Upper lobe of left lung (tissue), 6 donors: Measurements from ENCODE around the gene SOCS7. TPM values are rescaled to one million over a fixed set of nuclear protein-coding genes. Genes with fewer than 3 reads are reported as not detected.

Experiments
- ATAC-seq, 2 donors: fragments of 200-7000 bp; cut with Tn5 transposase; one replicate each; pipeline ENCODE4 v1.9.1; 2022; ENCODE audit warnings: mild to moderate bottlenecking in 2 of 2, moderate library complexity in 2 of 2; ENCODE audit not compliant: low FRiP score in 2 of 2
- DNase-seq, 2 donors: peaks; one replicate each; pipeline ENCODE4 v3.0.0-alpha.2; 2019 to 2020
- H3K27ac ChIP-seq, 4 donors: fragments of 200-600 bp; sonication (generic); one replicate each; pipeline ENCODE4 v1.5.1; 2016 to 2019
- H3K27me3 ChIP-seq, 4 donors: fragments of 200-600 bp; sonication (generic); one replicate each; pipeline ENCODE4 v1.5.1; 2017 to 2019
- H3K36me3 ChIP-seq, 4 donors: fragments of 200-600 bp; sonication (generic); one replicate each; pipeline ENCODE4 v1.5.1; 2016 to 2019
- H3K4me1 ChIP-seq, 4 donors: fragments of 200-600 bp; sonication (generic); one replicate each; pipeline ENCODE4 v1.5.1; 2018 to 2019
- H3K4me3 ChIP-seq, 4 donors: fragments of 200-600 bp; sonication (generic); one replicate each; pipeline ENCODE4 v1.5.1; 2017 to 2019; ENCODE audit warnings: mild to moderate bottlenecking in 2 of 4, moderate library complexity in 1 of 4
- H3K9me3 ChIP-seq, 4 donors: fragments of 200-600 bp; sonication (generic); one replicate each; pipeline ENCODE4 v1.5.1; 2018 to 2019
- EP300 ChIP-seq, 4 donors: sonication (generic); formaldehyde crosslinking; IDR thresholded peaks; one replicate each; pipeline ENCODE4 v1.5.1; 2017; ENCODE audit warnings: antibody characterized with exemption in 4 of 4, control low read depth in 2 of 4
- POLR2A ChIP-seq, 4 donors: fragments of 450-650 bp; IDR thresholded peaks; one replicate each; pipeline ENCODE4 v1.5.1; 2016 to 2017; ENCODE audit warnings: antibody characterized with exemption in 4 of 4, mild to moderate bottlenecking in 2 of 4
- POLR2AphosphoS5 ChIP-seq, 2 donors: sonication (generic); formaldehyde crosslinking; IDR thresholded peaks; one replicate each; pipeline ENCODE4 v1.5.1; 2017; ENCODE audit warnings: antibody characterized with exemption in 2 of 2
- WGBS, 2 donors: methylation state at CpG; one replicate each; pipeline ENCODE4 v1.1.5; 2017 to 2018; 5-methylcytosine and 5-hydroxymethylcytosine counted together
- total RNA-seq, 6 donors: library from RNA; depleted of rRNA in 4 of 6; stranded (reverse); fragments of >200 nt in 4 of 6; gene quantifications; one replicate each; pipeline versions ENCODE4 v1.1.0 to v1.2.1, GENCODE V29; 2016 to 2021
- TF ChIP-seq, protein P1 (sequence below), 6 experiments: fragments of 450-650 bp in 4 of 6; fragments of 200-600 bp in 2 of 6; sonication (generic) in 2 of 6; IDR thresholded peaks; one replicate each; pipeline ENCODE4 v1.5.1; 2016 to 2019; ENCODE audit warnings: antibody characterized with exemption in 6 of 6
- donor health status: DM: no; HTN: no; CAD: no; lungs with moderate emphysema.
- donor health status: DM: no; HTN: yes; CAD: no; lungs with severe emphysema.

The SOCS7 gene
- total RNA-seq, 6 donors from 2014 or later: 17.5 to 40.4 (median 23.3) TPM

DNA sequence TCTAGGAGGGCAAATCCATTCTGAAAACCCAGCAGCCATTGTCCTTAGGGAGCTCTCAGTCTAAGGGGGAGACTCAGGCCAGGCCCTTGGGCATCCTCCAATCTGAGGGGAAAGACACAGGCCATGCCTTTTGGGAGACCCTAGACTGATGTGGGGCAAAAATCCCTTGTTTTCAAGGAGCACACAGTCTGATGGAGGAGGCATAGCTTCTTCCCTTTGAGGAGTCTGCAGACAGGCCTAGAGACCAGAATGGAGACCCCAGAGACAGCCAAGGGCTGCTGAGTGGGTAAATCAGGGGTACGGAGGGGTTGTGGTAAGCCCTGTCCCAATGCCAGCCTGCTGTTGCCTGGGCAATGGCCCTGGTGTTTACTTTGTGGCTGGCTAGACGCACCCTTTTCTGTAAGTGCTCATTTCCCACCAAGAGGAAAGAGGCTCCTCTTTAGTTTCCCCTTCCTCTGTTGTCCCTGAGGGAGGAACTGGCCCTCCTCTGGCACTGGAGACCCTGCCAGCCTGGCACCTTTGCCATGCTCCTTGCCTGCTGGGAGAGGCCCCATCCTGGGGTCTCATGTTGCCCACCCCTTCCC lies 96.0 kb downstream of the SOCS7 start:
- Histone ChIP-seq H3K27ac (peak overlapping the region; percentile 65 to 89 (median 79)), H3K36me3 (no peaks in the 10 kb centered on the region), H3K4me1 (peaks cover 41 to 73% (median 55%) of the 10 kb centered on the region in 4 donors), H3K4me3 (no peak overlapping the region), H3K9me3 (no peaks in the 10 kb centered on the region), H3K27me3 (no peaks in the 10 kb centered on the region)
- DNase-seq (peak in 1 of 2 donors; percentile 60), ATAC-seq (no peak)
- peak in 1 of 2 donors; percentile 38 for TF ChIP-seq POLR2AphosphoS5 (IDR thresholded peaks at IDR 0.05)
- TF ChIP-seq POLR2A (IDR thresholded peaks at IDR 0.05): no peak
- TF ChIP-seq, protein P1, sequence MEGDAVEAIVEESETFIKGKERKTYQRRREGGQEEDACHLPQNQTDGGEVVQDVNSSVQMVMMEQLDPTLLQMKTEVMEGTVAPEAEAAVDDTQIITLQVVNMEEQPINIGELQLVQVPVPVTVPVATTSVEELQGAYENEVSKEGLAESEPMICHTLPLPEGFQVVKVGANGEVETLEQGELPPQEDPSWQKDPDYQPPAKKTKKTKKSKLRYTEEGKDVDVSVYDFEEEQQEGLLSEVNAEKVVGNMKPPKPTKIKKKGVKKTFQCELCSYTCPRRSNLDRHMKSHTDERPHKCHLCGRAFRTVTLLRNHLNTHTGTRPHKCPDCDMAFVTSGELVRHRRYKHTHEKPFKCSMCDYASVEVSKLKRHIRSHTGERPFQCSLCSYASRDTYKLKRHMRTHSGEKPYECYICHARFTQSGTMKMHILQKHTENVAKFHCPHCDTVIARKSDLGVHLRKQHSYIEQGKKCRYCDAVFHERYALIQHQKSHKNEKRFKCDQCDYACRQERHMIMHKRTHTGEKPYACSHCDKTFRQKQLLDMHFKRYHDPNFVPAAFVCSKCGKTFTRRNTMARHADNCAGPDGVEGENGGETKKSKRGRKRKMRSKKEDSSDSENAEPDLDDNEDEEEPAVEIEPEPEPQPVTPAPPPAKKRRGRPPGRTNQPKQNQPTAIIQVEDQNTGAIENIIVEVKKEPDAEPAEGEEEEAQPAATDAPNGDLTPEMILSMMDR (IDR thresholded peaks at IDR 0.05): no peak
- TF ChIP-seq EP300 (IDR thresholded peaks at IDR 0.05): peak in 2 of 4 donors; percentile 32 to 60
- 13 to 17% methylated on average over 1 to 2 of the region's 2 CpGs for WGBS, 2 donors

DNA sequence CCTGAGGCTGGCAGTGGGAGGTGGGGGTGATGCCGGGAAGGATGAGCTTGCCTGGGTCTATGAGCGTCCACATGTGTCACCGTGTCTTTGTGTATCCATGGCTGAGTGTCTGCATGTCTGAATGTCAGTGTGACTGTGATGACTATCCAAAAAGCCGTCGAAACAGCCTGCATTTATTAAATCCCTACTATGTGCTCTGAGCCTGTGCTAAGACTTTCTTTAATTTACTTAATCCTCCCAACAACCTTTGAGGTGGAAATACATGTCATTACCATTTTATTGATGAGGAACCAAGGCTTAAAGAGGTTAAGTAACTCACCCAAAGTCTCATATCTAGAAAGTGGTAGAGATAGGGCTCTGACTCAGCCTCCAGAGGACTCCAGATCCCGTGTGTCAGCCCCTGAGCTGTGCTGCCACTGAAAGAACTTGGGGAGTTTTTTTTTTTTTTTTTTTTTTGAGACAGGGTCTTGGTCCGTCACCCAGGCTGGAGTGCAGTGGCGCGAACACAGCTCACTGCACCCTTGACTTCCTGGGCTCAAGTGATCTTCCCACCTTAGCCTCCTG lies 96.6 kb downstream of the SOCS7 start:
- ATAC-seq (no peak), DNase-seq (no peak)
- WGBS, 2 donors: 66 to 68% methylated on average over 9 of the region's 9 CpGs
- peaks cover 48 to 75% (median 56%) of the 10 kb centered on the region in 4 donors for H3K4me1 ChIP-seq
- no peaks in the 10 kb centered on the region for H3K27me3 ChIP-seq
- H3K4me3 ChIP-seq: no peak overlapping the region
- TF ChIP-seq EP300 (IDR thresholded peaks at IDR 0.05) (no peak), POLR2A (IDR thresholded peaks at IDR 0.05) (no peak), POLR2AphosphoS5 (IDR thresholded peaks at IDR 0.05) (no peak)
- TF ChIP-seq, protein P1 (IDR thresholded peaks at IDR 0.05): no peak
- H3K36me3 ChIP-seq: no peaks in the 10 kb centered on the region
- H3K9me3 ChIP-seq: no peaks in the 10 kb centered on the region
- peak overlapping the region; percentile 65 to 89 (median 79) for H3K27ac ChIP-seq

DNA sequence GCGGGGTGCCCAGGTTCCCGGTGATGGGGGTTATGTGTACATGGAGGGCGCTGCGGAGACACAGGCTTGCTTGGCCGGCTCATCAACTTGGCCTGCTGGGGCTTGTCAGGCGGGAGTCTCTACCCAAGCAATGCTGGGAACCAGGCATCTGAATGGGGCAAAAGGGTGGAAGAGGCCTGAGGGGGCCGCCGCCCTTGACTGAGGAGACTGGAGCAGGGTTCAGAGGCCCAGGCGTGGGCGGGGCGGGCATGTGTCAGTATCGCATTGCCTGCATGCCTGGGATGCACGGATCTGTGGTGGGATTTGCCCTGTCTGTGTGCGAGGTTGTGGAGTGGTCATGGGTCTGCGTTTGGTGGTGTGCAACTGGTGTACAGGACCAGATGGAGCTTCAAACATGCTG lies 97.7 kb downstream of the SOCS7 start:
- no peaks in the 10 kb centered on the region for H3K9me3 ChIP-seq
- ATAC-seq (peak in 1 of 2 donors; percentile 1), DNase-seq (no peak)
- no peaks in the 10 kb centered on the region for H3K36me3 ChIP-seq
- no peaks in the 10 kb centered on the region for H3K27me3 ChIP-seq
- TF ChIP-seq POLR2AphosphoS5 (IDR thresholded peaks at IDR 0.05) (no peak), POLR2A (IDR thresholded peaks at IDR 0.05) (no peak), EP300 (IDR thresholded peaks at IDR 0.05) (no peak)
- TF ChIP-seq, protein P1 (IDR thresholded peaks at IDR 0.05): no peak
- 72 to 73% methylated on average over 12 to 14 of the region's 15 CpGs for WGBS, 2 donors
- H3K27ac ChIP-seq: peak overlapping the region; percentile 79 to 89 (median 84)
- peaks cover 45 to 73% (median 51%) of the 10 kb centered on the region in 4 donors for H3K4me1 ChIP-seq
- H3K4me3 ChIP-seq: no peak overlapping the region

DNA sequence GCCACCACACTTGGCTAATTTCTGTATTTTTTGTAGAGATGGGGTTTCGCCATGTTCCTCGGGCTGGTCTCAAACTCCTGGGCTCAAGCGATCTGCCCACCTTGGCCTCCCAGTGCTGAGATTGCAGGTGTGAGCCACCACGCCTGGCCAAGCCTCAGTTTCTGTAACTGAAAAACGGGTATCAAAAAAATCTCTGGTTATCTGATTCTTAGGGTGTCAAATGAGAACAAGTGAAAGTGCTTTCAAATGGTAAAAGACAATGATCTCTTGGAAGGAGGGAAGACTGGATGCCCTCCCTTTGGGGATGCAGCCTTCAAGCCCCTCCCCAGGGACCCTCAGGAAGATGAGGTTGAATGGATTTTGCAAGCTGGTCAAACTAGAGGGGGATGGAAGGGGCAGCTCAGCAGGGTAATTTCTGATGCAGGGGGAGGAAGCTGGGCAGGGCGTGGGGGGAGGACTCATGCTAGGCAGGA lies 98.9 kb downstream of the SOCS7 start:
- 61 to 73% methylated on average over 6 of the region's 6 CpGs for WGBS, 2 donors
- H3K27ac ChIP-seq: peak overlapping the region; percentile 79 to 89 (median 84)
- H3K9me3 ChIP-seq: no peaks in the 10 kb centered on the region
- TF ChIP-seq POLR2A (IDR thresholded peaks at IDR 0.05): no peak
- no peak for TF ChIP-seq POLR2AphosphoS5 (IDR thresholded peaks at IDR 0.05)
- TF ChIP-seq, protein P1 (IDR thresholded peaks at IDR 0.05): no peak
- TF ChIP-seq EP300 (IDR thresholded peaks at IDR 0.05): no peak
- H3K4me1 ChIP-seq: peaks cover 55 to 83% (median 63%) of the 10 kb centered on the region in 4 donors
- H3K36me3 ChIP-seq: no peaks in the 10 kb centered on the region
- ATAC-seq: no peak
- H3K4me3 ChIP-seq: peak overlapping the region in 1 of 4 donors; percentile 27
- no peak for DNase-seq
- H3K27me3 ChIP-seq: no peaks in the 10 kb centered on the region
